ENCODE data around the gene MALT1. TPM values are rescaled to one million over a fixed set of nuclear protein-coding genes. Genes with fewer than 3 reads are reported as not detected.

The MALT1 gene
- total RNA-seq, 2 donors from 2014 or later = 41.1 to 51.6 TPM

DNA sequence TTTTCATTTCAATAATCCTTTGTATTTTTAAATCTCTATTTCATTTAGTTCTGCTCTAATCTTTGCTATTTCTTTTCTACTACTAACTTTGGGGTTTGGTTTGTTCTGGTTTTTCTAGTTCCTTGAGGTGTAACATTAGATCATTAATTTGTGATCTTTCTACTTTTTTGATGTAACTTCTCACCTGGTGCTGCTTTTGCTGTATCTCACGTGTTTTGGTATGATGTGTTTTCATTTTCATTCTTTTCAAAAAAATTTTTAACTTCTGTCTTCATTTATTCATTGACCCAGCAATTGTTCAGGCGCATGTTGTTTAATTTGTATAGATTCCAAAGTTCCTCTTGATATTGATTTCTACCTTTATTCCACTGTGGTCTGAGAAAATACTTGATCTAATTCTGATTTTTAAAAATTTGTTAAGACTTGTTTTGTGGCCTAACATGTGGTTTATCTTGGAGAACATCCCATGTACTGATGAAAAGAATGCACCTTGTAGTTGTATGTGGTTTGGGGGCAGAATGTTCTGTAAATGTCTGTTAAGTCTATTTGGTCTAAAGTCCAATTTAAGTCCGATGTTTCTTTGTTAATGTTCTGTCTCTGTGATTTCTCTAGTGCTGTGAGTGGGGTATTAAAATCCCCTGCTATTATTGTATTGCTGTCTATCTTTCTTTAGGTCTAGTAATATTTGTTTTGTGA, 17.3 kb upstream of the MALT1 start:
- H3K36me3 ChIP-seq = no peaks in the 10 kb centered on the region
- DNase-seq (ENCODE audit: low spot score) = no peak
- H3K4me1 ChIP-seq (replicated peaks) = no peaks in the 10 kb centered on the region
- no peak overlapping the region for H3K27ac ChIP-seq
- TF ChIP-seq POLR2A (IDR thresholded peaks at IDR 0.05) (no peak), POLR2AphosphoS5 (IDR thresholded peaks at IDR 0.05) (no peak)
- TF ChIP-seq, protein P1, sequence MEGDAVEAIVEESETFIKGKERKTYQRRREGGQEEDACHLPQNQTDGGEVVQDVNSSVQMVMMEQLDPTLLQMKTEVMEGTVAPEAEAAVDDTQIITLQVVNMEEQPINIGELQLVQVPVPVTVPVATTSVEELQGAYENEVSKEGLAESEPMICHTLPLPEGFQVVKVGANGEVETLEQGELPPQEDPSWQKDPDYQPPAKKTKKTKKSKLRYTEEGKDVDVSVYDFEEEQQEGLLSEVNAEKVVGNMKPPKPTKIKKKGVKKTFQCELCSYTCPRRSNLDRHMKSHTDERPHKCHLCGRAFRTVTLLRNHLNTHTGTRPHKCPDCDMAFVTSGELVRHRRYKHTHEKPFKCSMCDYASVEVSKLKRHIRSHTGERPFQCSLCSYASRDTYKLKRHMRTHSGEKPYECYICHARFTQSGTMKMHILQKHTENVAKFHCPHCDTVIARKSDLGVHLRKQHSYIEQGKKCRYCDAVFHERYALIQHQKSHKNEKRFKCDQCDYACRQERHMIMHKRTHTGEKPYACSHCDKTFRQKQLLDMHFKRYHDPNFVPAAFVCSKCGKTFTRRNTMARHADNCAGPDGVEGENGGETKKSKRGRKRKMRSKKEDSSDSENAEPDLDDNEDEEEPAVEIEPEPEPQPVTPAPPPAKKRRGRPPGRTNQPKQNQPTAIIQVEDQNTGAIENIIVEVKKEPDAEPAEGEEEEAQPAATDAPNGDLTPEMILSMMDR (IDR thresholded peaks at IDR 0.05) = no peak
- intact Hi-C loops (cut with DNase I) = no loop called here
- WGBS = 45% methylated on average over 3 of the region's 3 CpGs
- no peaks in the 10 kb centered on the region for H3K9me3 ChIP-seq
- H3K27me3 ChIP-seq (replicated peaks; ENCODE audit: insufficient read depth) = no peaks in the 10 kb centered on the region
- H3K4me3 ChIP-seq = no peak overlapping the region

DNA sequence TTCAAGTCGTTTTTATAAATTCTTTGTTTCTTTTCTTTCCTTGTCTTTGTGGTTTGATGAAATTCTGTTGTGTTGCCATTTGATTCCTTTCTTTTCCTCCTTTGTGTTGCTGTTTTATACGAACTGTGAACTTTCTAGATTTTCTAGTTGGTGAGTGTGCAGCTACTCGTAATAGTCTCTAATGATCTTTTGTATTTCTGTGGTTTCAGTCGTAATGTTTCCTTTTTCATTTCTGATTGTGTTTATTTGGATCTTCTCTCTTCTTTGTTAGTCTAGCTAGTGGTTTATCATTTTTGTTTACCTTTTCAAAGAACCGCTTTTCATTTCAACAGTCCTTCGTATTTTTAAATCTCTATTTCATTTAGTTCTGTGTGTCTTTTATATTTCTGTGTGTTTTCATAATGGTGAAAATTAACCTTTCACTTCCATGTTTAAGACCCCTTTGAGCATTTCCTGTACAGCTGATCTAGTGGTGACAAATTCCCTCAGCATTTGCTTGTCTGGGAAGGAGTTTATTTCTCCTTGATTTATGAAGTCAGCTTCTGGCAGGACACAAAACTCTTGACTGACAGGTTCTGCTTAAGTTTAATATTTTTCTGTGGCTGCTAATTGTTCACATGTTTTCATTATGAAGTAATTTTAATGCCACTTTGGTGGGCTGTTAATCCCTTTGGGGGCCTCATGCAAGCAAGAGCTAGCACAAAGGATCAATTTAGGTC, 16.2 kb upstream of the MALT1 start:
- 82% methylated on average over 6 of the region's 6 CpGs for WGBS
- H3K27me3 ChIP-seq (replicated peaks; ENCODE audit: insufficient read depth) = no peaks in the 10 kb centered on the region
- TF ChIP-seq POLR2A (IDR thresholded peaks at IDR 0.05) (no peak), POLR2AphosphoS5 (IDR thresholded peaks at IDR 0.05) (no peak)
- TF ChIP-seq, protein P1 (IDR thresholded peaks at IDR 0.05) = no peak
- H3K9me3 ChIP-seq = no peaks in the 10 kb centered on the region
- H3K36me3 ChIP-seq = no peaks in the 10 kb centered on the region
- intact Hi-C loops (cut with DNase I) = no loop called here
- DNase-seq (ENCODE audit: low spot score) = no peak
- no peak overlapping the region for H3K27ac ChIP-seq
- H3K4me1 ChIP-seq (replicated peaks) = no peaks in the 10 kb centered on the region
- no peak overlapping the region for H3K4me3 ChIP-seq

DNA sequence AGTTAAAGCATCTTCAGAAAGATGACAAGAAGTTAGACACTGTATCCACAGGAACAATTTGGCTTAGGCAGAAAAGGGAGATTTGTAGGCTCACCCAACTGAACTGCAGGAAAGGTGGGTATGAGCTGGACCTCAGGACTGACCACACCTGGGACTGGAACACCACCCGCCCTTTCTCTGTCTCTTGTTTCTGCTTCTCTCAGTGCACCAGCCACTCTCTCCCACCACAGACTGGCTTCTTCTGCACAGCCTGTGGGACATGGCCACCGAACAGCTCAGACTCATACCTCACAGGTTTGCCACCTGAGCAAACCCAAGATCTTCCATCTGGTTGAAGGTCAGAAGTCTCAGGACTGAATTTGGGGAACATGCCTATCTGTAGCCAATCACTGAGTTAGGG, 14.2 kb upstream of the MALT1 start:
- H3K36me3 ChIP-seq = no peaks in the 10 kb centered on the region
- H3K4me3 ChIP-seq = no peak overlapping the region
- TF ChIP-seq, protein P1 (IDR thresholded peaks at IDR 0.05) = no peak
- TF ChIP-seq POLR2A (IDR thresholded peaks at IDR 0.05) (no peak), POLR2AphosphoS5 (IDR thresholded peaks at IDR 0.05) (no peak)
- H3K27ac ChIP-seq = no peak overlapping the region
- no peaks in the 10 kb centered on the region for H3K4me1 ChIP-seq (replicated peaks)
- WGBS = 90% methylated on average over 2 of the region's 2 CpGs
- H3K27me3 ChIP-seq (replicated peaks; ENCODE audit: insufficient read depth) = no peaks in the 10 kb centered on the region
- H3K9me3 ChIP-seq = no peaks in the 10 kb centered on the region
- intact Hi-C loops (cut with DNase I) = no loop called here
- DNase-seq (ENCODE audit: low spot score) = no peak

DNA sequence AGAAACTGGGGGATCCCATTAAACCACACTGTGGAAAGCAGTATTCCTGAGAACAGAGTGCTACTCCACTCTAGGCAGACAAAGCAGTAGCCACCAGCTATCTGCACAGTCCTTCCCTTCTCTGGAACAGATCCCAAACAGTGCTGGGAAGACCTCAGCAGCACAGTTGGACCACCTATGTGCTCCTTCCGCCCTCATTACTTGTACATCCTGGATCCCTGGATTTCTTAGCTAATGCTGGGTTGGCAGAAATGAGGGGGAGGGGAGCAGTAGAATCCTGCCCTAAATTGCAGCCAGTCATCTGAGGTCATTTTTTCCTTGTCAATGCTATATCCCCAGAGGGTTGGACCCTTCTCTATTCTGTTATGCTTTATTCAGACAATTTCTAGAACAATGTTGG, 13.8 kb upstream of the MALT1 start:
- TF ChIP-seq POLR2AphosphoS5 (IDR thresholded peaks at IDR 0.05) = no peak
- TF ChIP-seq, protein P1 (IDR thresholded peaks at IDR 0.05) = no peak
- WGBS = 100% methylated on average over 1 of the region's 1 CpG
- Histone ChIP-seq H3K27ac (no peak overlapping the region), H3K27me3 (replicated peaks; ENCODE audit: insufficient read depth) (no peaks in the 10 kb centered on the region), H3K9me3 (no peaks in the 10 kb centered on the region), H3K36me3 (no peaks in the 10 kb centered on the region), H3K4me3 (no peak overlapping the region), H3K4me1 (replicated peaks) (no peaks in the 10 kb centered on the region)
- intact Hi-C loops (cut with DNase I) = no loop called here
- DNase-seq (ENCODE audit: low spot score) = no peak

DNA sequence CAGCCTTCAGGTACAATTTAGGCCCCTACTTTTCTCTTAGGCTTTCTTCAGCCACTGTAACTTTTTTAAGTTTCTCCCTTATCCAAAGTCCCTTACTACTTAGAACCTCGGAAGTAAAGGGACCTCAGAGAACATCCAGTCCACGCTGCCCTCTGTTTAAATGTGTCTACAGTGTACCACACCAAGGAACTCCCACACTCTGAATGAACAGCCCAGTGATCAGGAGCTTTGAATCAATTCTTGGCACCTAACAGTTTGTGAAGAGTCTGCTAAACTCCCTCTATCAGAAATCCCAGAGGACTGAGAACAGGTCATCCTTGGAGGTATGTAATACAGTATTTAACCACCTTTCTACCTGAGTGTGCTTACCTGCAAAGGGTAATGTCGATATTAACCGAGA, 11.6 kb upstream of the MALT1 start:
- Histone ChIP-seq H3K36me3 (no peaks in the 10 kb centered on the region), H3K27me3 (replicated peaks; ENCODE audit: insufficient read depth) (no peaks in the 10 kb centered on the region), H3K9me3 (no peaks in the 10 kb centered on the region), H3K4me3 (no peak overlapping the region), H3K4me1 (replicated peaks) (no peaks in the 10 kb centered on the region), H3K27ac (no peak overlapping the region)
- no peak for DNase-seq (ENCODE audit: low spot score)
- 96% methylated on average over 4 of the region's 4 CpGs for WGBS
- intact Hi-C loops (cut with DNase I) = no loop called here
- TF ChIP-seq, protein P1 (IDR thresholded peaks at IDR 0.05) = no peak
- no peak for TF ChIP-seq POLR2AphosphoS5 (IDR thresholded peaks at IDR 0.05)
- no peak for TF ChIP-seq POLR2A (IDR thresholded peaks at IDR 0.05)
